Hippocampal formation (tissue), 2 donors: Measurements from ENCODE around the gene CNNM3.
"Not testable (repeated sequence)": the region's sequence is repeated elsewhere in the genome, so short reads cannot be mapped to it uniquely, and the experiment has no call there.

Experiments used
- DNase-seq, 2 donors: peaks; one replicate each; lab custom pipeline; 2025; lab: John Stamatoyannopoulos, UW

CNNM3 gene

GRCh38 chr2:96798733-96799622 lies 17.1 kb upstream of the CNNM3 start:
- no peak for DNase-seq

- no peak for DNase-seq
These were observed 16.5 kb upstream of the CNNM3 start for GRCh38 chr2:96799623-96799935.

GRCh38 chr2:96800061-96801004 lies 15.7 kb upstream of the CNNM3 start:
- no peak for DNase-seq

GRCh38 chr2:96801005-96801785 lies 14.9 kb upstream of the CNNM3 start:
- DNase-seq: peak in 1 of 2 donors; percentile 39

- DNase-seq: no peak
These were observed 14.1 kb upstream of the CNNM3 start for GRCh38 chr2:96801786-96802595.

- no peak for DNase-seq
These were observed 13.3 kb upstream of the CNNM3 start for GRCh38 chr2:96802721-96803120.

- DNase-seq: no peak
These were observed 11.1 kb upstream of the CNNM3 start for GRCh38 chr2:96804986-96805385.

GRCh38 chr2:96805946-96806345 lies 10.1 kb upstream of the CNNM3 start:
- not testable (repeated sequence) for DNase-seq

GRCh38 chr2:96806468-96807126 lies 9.5 kb upstream of the CNNM3 start:
- DNase-seq: no peak

GRCh38 chr2:96807127-96807471 lies 9.0 kb upstream of the CNNM3 start:
- no peak for DNase-seq

GRCh38 chr2:96808176-96808837 lies 7.8 kb upstream of the CNNM3 start:
- no peak for DNase-seq

- no peak for DNase-seq
These were observed 6.7 kb upstream of the CNNM3 start for GRCh38 chr2:96809216-96809882.

GRCh38 chr2:96809951-96810782 lies 5.9 kb upstream of the CNNM3 start:
- DNase-seq: no peak

GRCh38 chr2:96810783-96811192 lies 5.3 kb upstream of the CNNM3 start:
- DNase-seq: no peak

- DNase-seq: no peak
These were observed 4.2 kb upstream of the CNNM3 start for GRCh38 chr2:96811917-96812316.

GRCh38 chr2:96813656-96814055 lies 2.4 kb upstream of the CNNM3 start:
- no peak for DNase-seq

- peak in 1 of 2 donors; percentile 21 for DNase-seq
These were observed 542 bp upstream of the CNNM3 start for GRCh38 chr2:96815326-96816126.
